Measurements from ENCODE around the gene SPOCK1.

SPOCK1 gene

GRCh38 chr5:137335493-137335892 is 163.6 kb downstream of the SPOCK1 start:
- no peak for DNase-seq (ENCODE audit: extremely low read depth, insufficient read length)
- TF ChIP-seq CTCF (IDR thresholded peaks at IDR 0.05; ENCODE audit: insufficient read depth, low read length, poor library complexity, severe bottlenecking) = no peak
- H3K4me3 ChIP-seq (replicated peaks; ENCODE audit: low read depth, low read length) = no peak overlapping the region
- H3K36me3 ChIP-seq (ENCODE audit: control insufficient read depth, insufficient read depth, low read length) = no peaks in the 10 kb centered on the region
- no peaks in the 10 kb centered on the region; the same call in 1 of the 2 replicates for H3K27me3 ChIP-seq (replicated peaks; ENCODE audit: control insufficient read depth, insufficient read depth, low read length)

GRCh38 chr5:137333928-137334327 is 165.2 kb downstream of the SPOCK1 start:
- no peak for DNase-seq (ENCODE audit: extremely low read depth, insufficient read length)
- Histone ChIP-seq H3K4me3 (replicated peaks; ENCODE audit: low read depth, low read length) (no peak overlapping the region), H3K36me3 (ENCODE audit: control insufficient read depth, insufficient read depth, low read length) (no peaks in the 10 kb centered on the region), H3K27me3 (replicated peaks; ENCODE audit: control insufficient read depth, insufficient read depth, low read length) (no peaks in the 10 kb centered on the region; the same call in 1 of the 2 replicates)
- TF ChIP-seq CTCF (IDR thresholded peaks at IDR 0.05; ENCODE audit: insufficient read depth, low read length, poor library complexity, severe bottlenecking) = no peak

DNA sequence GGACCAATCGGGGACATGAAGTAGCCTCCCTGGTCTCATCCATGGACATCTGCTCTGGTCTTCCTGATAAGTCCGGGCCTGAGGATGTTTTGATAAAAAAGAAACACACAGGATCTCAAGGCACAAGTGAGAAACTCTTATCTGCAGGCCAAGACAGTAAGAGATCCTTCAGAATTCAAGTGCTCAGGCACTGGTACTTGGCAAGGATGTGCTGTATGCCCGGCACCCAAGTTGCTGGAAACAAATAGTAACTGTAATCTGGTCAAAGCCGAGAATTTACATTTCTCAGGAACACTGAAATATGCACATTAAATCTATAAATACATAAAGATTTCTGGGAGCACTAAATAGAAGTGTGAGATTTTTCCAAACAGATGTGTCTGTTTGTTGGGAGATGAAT is 165.7 kb downstream of the SPOCK1 start:
- DNase-seq (ENCODE audit: extremely low read depth, insufficient read length) = no peak
- Histone ChIP-seq H3K27me3 (replicated peaks; ENCODE audit: control insufficient read depth, insufficient read depth, low read length) (no peaks in the 10 kb centered on the region; the same call in 1 of the 2 replicates), H3K4me3 (replicated peaks; ENCODE audit: low read depth, low read length) (no peak overlapping the region), H3K36me3 (ENCODE audit: control insufficient read depth, insufficient read depth, low read length) (no peaks in the 10 kb centered on the region)
- no peak for TF ChIP-seq CTCF (IDR thresholded peaks at IDR 0.05; ENCODE audit: insufficient read depth, low read length, poor library complexity, severe bottlenecking)

- H3K27me3 ChIP-seq (replicated peaks; ENCODE audit: control insufficient read depth, insufficient read depth, low read length) = no peaks in the 10 kb centered on the region; the same call in 1 of the 2 replicates
Observed at GRCh38 chr5:137332296-137332695, 166.8 kb downstream of the SPOCK1 start.

GRCh38 chr5:137329586-137330296 is 169.4 kb downstream of the SPOCK1 start:
- Histone ChIP-seq H3K36me3 (ENCODE audit: control insufficient read depth, insufficient read depth, low read length) (no peaks in the 10 kb centered on the region), H3K27me3 (replicated peaks; ENCODE audit: control insufficient read depth, insufficient read depth, low read length) (peaks cover 2% of the 10 kb centered on the region), H3K4me3 (replicated peaks; ENCODE audit: low read depth, low read length) (no peak overlapping the region)
- no peak for DNase-seq (ENCODE audit: extremely low read depth, insufficient read length)
- no peak for TF ChIP-seq CTCF (IDR thresholded peaks at IDR 0.05; ENCODE audit: insufficient read depth, low read length, poor library complexity, severe bottlenecking)

More at GRCh38 chr5:137332296-137332695, 166.8 kb downstream of the SPOCK1 start:
- Histone ChIP-seq H3K4me3 (replicated peaks; ENCODE audit: low read depth, low read length) (no peak overlapping the region), H3K36me3 (ENCODE audit: control insufficient read depth, insufficient read depth, low read length) (no peaks in the 10 kb centered on the region)
- DNase-seq (ENCODE audit: extremely low read depth, insufficient read length) = no peak
- TF ChIP-seq CTCF (IDR thresholded peaks at IDR 0.05; ENCODE audit: insufficient read depth, low read length, poor library complexity, severe bottlenecking) = no peak
